H1 (cell line): ENCODE data around the gene ZNF575. TPM values are rescaled to one million over a fixed set of nuclear protein-coding genes. Genes with fewer than 3 reads are reported as not detected.

ENCODE experiments used
- CTCF ChIA-PET: fragments of 300-600 bp; sonication (Branson Sonifier 250); formaldehyde crosslinking; loops from one replicate; lab custom pipeline; 2021; ENCODE audit not compliant: partially characterized antibody; lab: Charles Lee
- POLR2A ChIA-PET: fragments of 300-600 bp; sonication (Branson Sonifier 250); formaldehyde crosslinking; loops from one replicate; lab custom pipeline; 2021; ENCODE audit warnings: inconsistent platforms; ENCODE audit not compliant: partially characterized antibody; lab: Charles Lee
- DNase-seq, 2 experiments: peaks; one replicate each; pipeline versions ENCODE4 v3.0.0 to v3.0.0-alpha.2; 2010 to 2022; ENCODE audit warnings: low spot score in 2 of 2, low read depth in 1 of 2, mixed read lengths in 1 of 2
- FAIRE-seq: peaks from 2 replicates; lab custom pipeline; 2011; peaks lifted over from hg19 to GRCh38; lab: Jason Lieb, UNC
- H2AFZ ChIP-seq: 2 replicates; pipeline ENCODE4 v1.8.1; 2012; ENCODE audit warnings: low read length, inconsistent platforms
- H2AK5ac ChIP-seq: 2 replicates; pipeline ENCODE4 v1.6.1; 2013; ENCODE audit warnings: low read depth, low read length
- H2BK120ac ChIP-seq: replicated peaks from 2 replicates; pipeline ENCODE3; 2013; ENCODE audit warnings: low read depth, low read length, inconsistent platforms
- H2BK12ac ChIP-seq: 2 replicates; pipeline ENCODE4 v1.6.1; 2013; ENCODE audit warnings: low read depth, low read length
- H2BK15ac ChIP-seq: 2 replicates; pipeline ENCODE4 v1.6.1; 2013; ENCODE audit warnings: low read length
- H2BK20ac ChIP-seq: 2 replicates; pipeline ENCODE4 v1.6.1; 2013; ENCODE audit warnings: low read length
- H2BK5ac ChIP-seq: 2 replicates; pipeline ENCODE4 v1.6.1; 2013; ENCODE audit warnings: low read depth, low read length
- H3K14ac ChIP-seq: 2 replicates; pipeline ENCODE4 v1.6.1; 2013; ENCODE audit warnings: inconsistent platforms; ENCODE audit not compliant: insufficient read length
- H3K18ac ChIP-seq: 2 replicates; pipeline ENCODE4 v1.6.1; 2013; ENCODE audit warnings: low read length; ENCODE audit errors: extremely low read depth
- H3K23ac ChIP-seq: 2 replicates; pipeline ENCODE4 v1.6.1; 2013; ENCODE audit warnings: inconsistent platforms; ENCODE audit not compliant: insufficient read length
- H3K23me2 ChIP-seq: 2 replicates; pipeline ENCODE4 v1.6.1; 2013; ENCODE audit warnings: low read depth, low read length
- H3K27ac ChIP-seq: 2 replicates; pipeline ENCODE4 v1.6.1; 2011; ENCODE audit warnings: low read depth, low read length, inconsistent platforms
- H3K27me3 ChIP-seq, 4 experiments: replicated peaks in 1 of 4; 1 replicate in 1 of 4; 2 replicates in 3 of 4; pipeline versions ENCODE4 v1.6.1 to v1.8.1; 2011 to 2013; ENCODE audit warnings: low read length in 3 of 4, mild to moderate bottlenecking in 3 of 4, inconsistent platforms in 2 of 4, mixed read lengths in 2 of 4, moderate library complexity in 1 of 4; ENCODE audit not compliant: control insufficient read depth in 3 of 4, insufficient read depth in 3 of 4; ENCODE audit errors: extremely low read depth in 1 of 4
- H3K36me3 ChIP-seq, 4 experiments: 2 replicates each; pipeline versions ENCODE4 v1.6.1 to v1.8.1; 2011 to 2013; ENCODE audit warnings: mild to moderate bottlenecking in 4 of 4, low read length in 3 of 4, moderate library complexity in 2 of 4, control low read depth in 1 of 4, inconsistent platforms in 1 of 4; ENCODE audit not compliant: insufficient read depth in 4 of 4, control insufficient read depth in 2 of 4
- H3K4ac ChIP-seq: replicated peaks from 2 replicates; pipeline ENCODE3; 2013; ENCODE audit warnings: low read length, low read depth, mixed read lengths, inconsistent platforms; ENCODE audit not compliant: insufficient read length
- H3K4me1 ChIP-seq, 4 experiments: replicated peaks in 1 of 4; 1 replicate in 1 of 4; 2 replicates in 3 of 4; pipeline versions ENCODE4 v1.6.1 to v1.8.1; 2011 to 2013; ENCODE audit warnings: low read length in 3 of 4, inconsistent platforms in 2 of 4, mixed read lengths in 1 of 4; ENCODE audit not compliant: insufficient read depth in 4 of 4, control insufficient read depth in 3 of 4
- H3K4me2 ChIP-seq, 2 experiments: 2 replicates each; pipeline versions ENCODE4 v1.6.1 to v1.8.1; 2011 to 2013; ENCODE audit warnings: low read depth in 2 of 2, low read length in 2 of 2, control low read depth in 1 of 2, inconsistent platforms in 1 of 2, mild to moderate bottlenecking in 1 of 2; ENCODE audit not compliant: insufficient read depth in 1 of 2
- H3K4me3 ChIP-seq, 4 experiments: fragments of 200-600, 300-600 bp in 1 of 4; sonication (generic), shearing (Covaris generic), sonication (Bioruptor Twin) in 1 of 4; 2 replicates each; pipeline versions ENCODE4 v1.5.1 to v1.8.1; 2011 to 2016; ENCODE audit warnings: low read length in 4 of 4, low read depth in 3 of 4, control low read depth in 2 of 4, inconsistent platforms in 2 of 4, mild to moderate bottlenecking in 2 of 4, mixed read lengths in 1 of 4, moderate library complexity in 1 of 4; ENCODE audit not compliant: insufficient read depth in 2 of 4; ENCODE audit errors: extremely low read depth in 1 of 4
- H3K56ac ChIP-seq: replicated peaks from 2 replicates; pipeline ENCODE3; 2013; ENCODE audit warnings: low read depth, mild to moderate bottlenecking, mixed read lengths, low read length, inconsistent platforms; ENCODE audit not compliant: insufficient read length
- H3K79me1 ChIP-seq: 2 replicates; pipeline ENCODE4 v1.6.1; 2013; ENCODE audit warnings: low read depth, low read length, control low read depth
- H3K79me2 ChIP-seq, 2 experiments: 2 replicates each; pipeline versions ENCODE4 v1.6.1 to v1.8.1; 2012 to 2013; ENCODE audit warnings: low read length in 2 of 2, mild to moderate bottlenecking in 2 of 2, inconsistent platforms in 1 of 2; ENCODE audit not compliant: insufficient read depth in 2 of 2, control insufficient read depth in 1 of 2
- H3K9ac ChIP-seq, 4 experiments: replicated peaks in 1 of 4; 1 replicate in 1 of 4; 2 replicates in 3 of 4; pipeline versions ENCODE4 v1.6.1 to v1.8.1; 2011 to 2013; ENCODE audit warnings: low read depth in 3 of 4, low read length in 3 of 4, control low read depth in 2 of 4, mild to moderate bottlenecking in 2 of 4, moderate library complexity in 2 of 4, inconsistent platforms in 1 of 4; ENCODE audit errors: extremely low read depth in 1 of 4
- H3K9me3 ChIP-seq, 2 experiments: 2 replicates each; pipeline versions ENCODE4 v1.6.1 to v1.8.1; 2012 to 2013; ENCODE audit warnings: mild to moderate bottlenecking in 2 of 2, moderate library complexity in 2 of 2, control low read depth in 1 of 2, inconsistent platforms in 1 of 2, low read depth in 1 of 2, low read length in 1 of 2, mixed read lengths in 1 of 2; ENCODE audit not compliant: insufficient read depth in 2 of 2
- H4K20me1 ChIP-seq, 2 experiments: replicated peaks in 1 of 2; 2 replicates each; pipeline versions ENCODE3 to v1.8.1; 2011 to 2013; ENCODE audit warnings: inconsistent platforms in 2 of 2, low read length in 2 of 2, mild to moderate bottlenecking in 1 of 2; ENCODE audit not compliant: insufficient read depth in 2 of 2, control insufficient read depth in 1 of 2
- H4K5ac ChIP-seq: 2 replicates; pipeline ENCODE4 v1.6.1; 2013; ENCODE audit warnings: low read length, low read depth, mixed read lengths, inconsistent platforms; ENCODE audit not compliant: insufficient read length
- H4K8ac ChIP-seq: 2 replicates; pipeline ENCODE4 v1.8.0; 2013; ENCODE audit warnings: mild to moderate bottlenecking, moderate library complexity, low read length, inconsistent platforms; ENCODE audit not compliant: insufficient read depth; ENCODE audit errors: extremely low read depth
- H4K91ac ChIP-seq: replicated peaks from 2 replicates; pipeline ENCODE3; 2013; ENCODE audit warnings: low read length, mixed read lengths, inconsistent platforms; ENCODE audit not compliant: insufficient read length
- CBX5 ChIP-seq: fragments of 300-800, 300-1000 bp; sonication (generic); IDR thresholded peaks from 2 replicates; pipeline ENCODE4 v1.7.1; 2016; ENCODE audit warnings: antibody characterized with exemption, low read length, low read depth
- POLR2A ChIP-seq, 2 experiments: IDR thresholded peaks; 1 replicate in 1 of 2; 2 replicates in 1 of 2; pipeline ENCODE4 v1.6.1; 2011; ENCODE audit warnings: low read depth in 2 of 2, low read length in 2 of 2, mild to moderate bottlenecking in 2 of 2; ENCODE audit errors: control extremely low read depth in 1 of 2
- SIRT6 ChIP-seq: IDR thresholded peaks from one replicate; pipeline ENCODE4 v1.7.1; 2012; ENCODE audit warnings: low read length, inconsistent platforms
- WGBS, 2 experiments: shearing (Covaris generic) in 1 of 2; methylation state at CpG; one replicate each; pipeline versions ENCODE4 v1.1.6 to v1.1.7; 2013 to 2015; ENCODE audit warnings: low lambda C conversion rate in 2 of 2, mixed read lengths in 2 of 2, inconsistent platforms in 1 of 2, low coverage in 1 of 2, missing lambda C conversion rate in 1 of 2; ENCODE audit not compliant: insufficient replicate concordance in 2 of 2, insufficient coverage in 1 of 2, insufficient read length in 1 of 2; ENCODE audit errors: extremely low coverage in 1 of 2, missing lambda C conversion rate in 1 of 2; 5-methylcytosine and 5-hydroxymethylcytosine counted together
- polyA plus RNA-seq, 7 experiments: library from polyadenylated mRNA; depleted of rRNA in 3 of 7; stranded (reverse) in 5 of 7; unstranded in 2 of 7; fragments of >200 nt in 5 of 7; fragments of 200-250 nt in 2 of 7; gene quantifications; 1 replicate in 5 of 7; 2 replicates in 1 of 7; 4 replicates in 1 of 7; pipeline versions ENCODE4 v1.2.1 to v1.2.3, GENCODE V29; 2011 to 2013; ENCODE audit warnings: missing spikeins in 2 of 7, mixed read lengths in 2 of 7
- total RNA-seq: library from RNA; stranded (reverse); fragmentation: NEBNext Ultra II Directional; extraction: Animal tissue kit (Norgen Biotek cat#: 25700); gene quantifications from 2 replicates; pipeline ENCODE4 v1.2.1, GENCODE V29; 2021

The ZNF575 gene
- total and polyA plus RNA-seq, 2 of the 8 experiments (the other 6 are each of a cell fraction or from before 2014, with no cell fraction given) = 0.05 TPM; not detected in 1

GRCh38 chr19:43564800-43565199 lies 31.8 kb downstream of the ZNF575 start:
- Histone ChIP-seq H2AFZ (no peak overlapping the region), H3K27ac (no peak overlapping the region), H3K4ac (no peak overlapping the region), H2BK12ac (no peak overlapping the region), H3K4me3 (no peak overlapping the region), H3K14ac (no peak overlapping the region), H2BK20ac (no peak overlapping the region), H3K36me3 (peaks cover 0 to 8% (median 0%) of the 10 kb centered on the region in 4 experiments; a peak in 1 of 8 replicates), H4K5ac (no peak overlapping the region), H3K79me1 (no peaks in the 10 kb centered on the region; the same call in 1 of the 2 replicates), H2AK5ac (no peak overlapping the region), H3K18ac (no peak overlapping the region), H4K20me1 (peaks cover 0 to 8% of the 10 kb centered on the region in 2 experiments), H3K79me2 (peaks cover 0 to 2% of the 10 kb centered on the region in 2 experiments; a peak in 1 of 4 replicates), H2BK120ac (no peak overlapping the region), H3K9ac (no peak overlapping the region), H3K27me3 (no peaks in the 10 kb centered on the region), H2BK15ac (no peak overlapping the region), H3K23ac (no peak overlapping the region), H3K56ac (no peak overlapping the region), H3K4me1 (peaks cover 0 to 3% (median 1%) of the 10 kb centered on the region in 4 experiments; a peak in 4 of 7 replicates), H4K8ac (no peak overlapping the region), H3K9me3 (no peaks in the 10 kb centered on the region), H2BK5ac (no peak overlapping the region), H3K23me2 (no peaks in the 10 kb centered on the region), H3K4me2 (no peak overlapping the region), H4K91ac (no peak overlapping the region)
- FAIRE-seq (no peak), DNase-seq (no peak)
- CTCF ChIA-PET = interaction anchor here (0.8 to 9.3 kb wide), 7 partner anchors 10 to 132 kb away, joined by 3 to 82 read pairs (median 3); no protein-coding TSS in a partner anchor
- POLR2A ChIA-PET = interaction anchor here (0.9 to 2.1 kb wide), 5 partner anchors 9 to 72 kb away, joined by 3 to 11 read pairs (median 4); partner anchors contain the start of genes IRGQ, XRCC1 and ZNF576
- TF ChIP-seq CBX5 = no peak
- TF ChIP-seq SIRT6 = no peak
- no peak for TF ChIP-seq POLR2A (IDR thresholded peaks at IDR 0.05; ENCODE audit: control extremely low read depth in 1 of 2, low read depth in 2 of 2, low read length in 2 of 2)
- 89% methylated on average over 9 of the region's 9 CpGs; no CpG with 5 or more reads in 1 of the 2 experiments for WGBS, 2 experiments
